Measurements from ENCODE around the gene SPG7.
"Not testable (repeated sequence)": the region's sequence is repeated elsewhere in the genome, so short reads cannot be mapped to it uniquely, and the experiment has no call there.

Gene SPG7

DNA sequence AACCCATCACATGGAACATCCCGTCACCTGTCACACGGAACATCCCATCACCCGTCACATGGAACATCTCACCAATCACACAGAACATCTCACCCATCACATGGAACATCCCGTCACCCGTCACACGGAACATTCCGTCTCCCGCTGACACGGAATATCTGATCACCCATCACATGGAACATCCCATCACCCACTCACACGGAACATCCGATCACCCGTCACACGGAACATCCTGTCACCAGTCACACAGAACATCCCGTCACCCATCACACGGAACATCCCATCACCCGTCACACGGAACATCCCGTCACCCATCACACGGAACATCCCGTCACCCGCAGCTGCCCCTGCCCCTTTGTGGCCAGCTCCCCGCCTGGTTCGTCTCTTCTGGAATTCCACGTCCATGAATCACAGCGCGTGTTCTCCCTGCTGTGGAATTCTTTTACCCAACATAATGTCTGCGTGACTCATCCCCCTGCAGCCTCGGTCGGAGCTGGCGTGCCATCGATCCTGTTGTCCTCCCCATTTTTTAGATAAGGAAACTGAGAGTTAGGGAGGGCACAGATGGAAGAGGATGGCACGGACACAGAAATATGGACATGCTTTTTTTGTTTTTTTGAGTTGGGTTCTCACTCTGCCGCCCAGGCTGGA is 73.0 kb downstream of the SPG7 start:
- DNase-seq (ENCODE audit: low spot score), result peak; percentile 79

DNA sequence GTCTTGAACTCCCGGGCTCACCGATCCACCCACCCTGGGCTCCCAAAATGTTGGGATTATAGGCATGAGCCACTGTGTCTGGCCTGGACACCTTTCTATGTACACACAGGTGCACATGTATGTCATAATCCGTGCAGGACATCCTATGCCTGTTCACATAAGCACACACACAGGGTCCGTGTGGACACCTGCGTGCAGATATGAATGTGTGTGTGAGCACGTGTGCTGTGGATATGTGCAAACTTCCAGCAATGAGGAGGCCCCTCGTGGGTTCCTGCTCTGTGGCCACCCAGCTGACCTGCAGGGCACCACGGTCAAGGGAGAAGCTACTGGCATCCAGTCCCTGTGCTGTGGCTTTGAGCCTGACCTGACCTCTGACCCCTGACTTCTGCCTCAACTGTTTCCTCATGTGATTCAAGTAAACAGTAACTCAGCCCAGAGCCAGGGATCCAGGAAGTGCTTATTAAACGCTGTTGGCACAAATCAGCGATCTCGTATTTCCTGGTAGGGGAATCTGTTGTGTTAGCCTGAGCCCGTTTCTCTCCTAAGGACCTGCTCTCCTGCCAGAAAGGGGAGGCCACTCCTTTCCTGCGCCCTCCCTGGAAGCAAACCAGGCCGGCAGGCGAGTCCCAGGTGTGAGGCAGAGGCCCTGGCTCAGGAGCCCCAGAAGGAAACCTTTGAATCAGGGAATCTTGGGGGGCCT is 73.8 kb downstream of the SPG7 start:
- no peak for DNase-seq (ENCODE audit: low spot score)

DNA sequence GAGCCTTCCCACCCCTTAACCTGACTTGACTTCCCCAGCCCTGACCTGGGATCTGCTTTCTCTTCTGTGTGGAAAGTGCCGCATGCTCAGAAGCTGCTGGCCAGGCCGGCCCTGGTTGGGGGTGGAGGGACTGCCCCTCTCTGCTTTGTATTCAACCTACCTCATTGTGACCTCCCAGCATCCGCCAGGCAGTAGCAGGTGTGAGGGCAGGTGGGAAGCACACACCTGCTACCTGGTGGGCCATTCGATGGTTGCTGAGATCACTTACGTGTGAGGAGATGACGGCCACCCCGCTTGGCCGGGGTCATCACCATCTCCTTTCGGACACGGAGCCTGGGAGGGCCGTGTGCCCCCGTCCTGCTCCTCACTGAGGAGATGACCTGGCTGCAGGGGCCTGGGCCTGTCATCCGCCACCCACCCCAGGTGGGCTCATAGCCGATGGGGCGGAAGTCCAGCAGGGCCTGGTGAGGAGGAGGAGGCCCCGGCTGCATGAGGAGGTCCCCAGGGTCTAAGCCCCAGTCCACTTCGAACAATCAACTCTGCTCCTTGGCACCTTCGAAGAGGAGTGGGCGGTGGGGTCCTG is 74.5 kb downstream of the SPG7 start:
- no peak for DNase-seq (ENCODE audit: low spot score)

DNA sequence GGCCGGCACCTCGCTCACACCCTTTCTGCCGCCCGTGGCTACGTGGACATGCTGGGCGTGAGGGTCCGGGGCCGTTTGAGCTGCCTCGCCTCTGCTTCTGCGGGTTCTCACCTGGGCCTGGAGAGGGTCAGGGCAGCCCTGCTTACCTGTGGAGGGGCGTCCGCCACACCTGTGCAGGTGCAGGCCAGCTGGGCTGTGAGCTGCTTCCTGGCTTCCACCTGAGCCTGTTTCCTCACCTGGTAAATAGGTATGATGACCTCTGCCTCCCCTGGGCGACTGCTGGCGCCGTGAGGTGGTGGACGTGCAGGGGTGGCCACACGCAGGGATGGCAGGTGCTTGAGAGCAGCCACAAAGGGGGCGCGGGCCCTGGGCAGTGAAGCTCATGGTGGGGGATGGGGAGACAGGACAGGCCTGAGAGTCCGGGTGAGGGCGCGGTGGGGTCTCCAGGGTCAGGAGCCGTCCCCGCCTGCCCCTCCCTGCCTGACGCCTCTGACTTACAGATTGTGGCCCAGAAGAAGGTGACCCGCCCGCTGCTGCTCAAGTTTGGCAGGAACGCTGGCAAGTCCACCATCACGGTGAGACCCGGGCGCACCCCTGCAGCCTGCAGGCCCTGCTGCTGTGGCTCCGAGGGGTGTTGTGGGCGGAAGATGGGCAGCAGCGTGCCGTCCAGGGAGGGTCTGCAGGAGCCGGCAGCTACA is 75.1 kb downstream of the SPG7 start:
- no peak for DNase-seq (ENCODE audit: low spot score)

DNA sequence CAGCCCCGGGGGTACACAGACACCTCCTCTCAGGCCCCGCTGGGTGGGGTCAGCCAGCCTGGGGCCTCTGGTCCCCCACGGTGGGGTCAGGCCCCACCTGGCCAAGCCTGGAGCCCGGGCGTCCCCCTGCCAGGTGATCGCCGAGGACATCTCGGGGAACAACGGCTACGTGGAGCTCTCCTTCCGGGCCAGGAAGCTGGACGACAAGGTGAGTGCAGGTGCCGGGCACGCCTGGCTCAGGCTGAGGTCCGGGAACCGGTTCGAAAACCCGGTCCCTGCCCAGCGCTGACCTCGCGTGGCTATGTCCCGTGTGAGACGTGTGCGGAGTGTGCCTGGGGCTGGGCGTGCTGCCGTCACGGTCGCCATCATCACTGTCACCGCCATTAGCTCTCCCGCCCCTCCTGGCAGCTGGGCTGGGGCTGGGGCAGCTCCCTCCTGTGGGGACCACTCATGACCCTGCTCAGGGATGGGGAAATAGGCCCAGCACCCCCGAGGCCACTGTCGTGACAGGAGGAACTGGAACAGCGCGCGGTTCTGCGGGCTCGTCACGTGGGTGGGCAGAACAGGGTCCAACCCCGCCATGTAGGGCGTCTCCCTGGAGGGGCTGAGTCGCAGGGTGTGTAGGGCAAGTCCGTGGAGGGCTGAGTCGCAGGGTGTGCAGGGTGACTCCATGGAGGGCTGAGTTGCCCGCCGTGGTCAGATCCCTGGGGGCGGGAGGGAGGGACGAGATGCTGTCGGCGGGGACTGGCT is 75.9 kb downstream of the SPG7 start:
- no peak for DNase-seq (ENCODE audit: low spot score)

DNA sequence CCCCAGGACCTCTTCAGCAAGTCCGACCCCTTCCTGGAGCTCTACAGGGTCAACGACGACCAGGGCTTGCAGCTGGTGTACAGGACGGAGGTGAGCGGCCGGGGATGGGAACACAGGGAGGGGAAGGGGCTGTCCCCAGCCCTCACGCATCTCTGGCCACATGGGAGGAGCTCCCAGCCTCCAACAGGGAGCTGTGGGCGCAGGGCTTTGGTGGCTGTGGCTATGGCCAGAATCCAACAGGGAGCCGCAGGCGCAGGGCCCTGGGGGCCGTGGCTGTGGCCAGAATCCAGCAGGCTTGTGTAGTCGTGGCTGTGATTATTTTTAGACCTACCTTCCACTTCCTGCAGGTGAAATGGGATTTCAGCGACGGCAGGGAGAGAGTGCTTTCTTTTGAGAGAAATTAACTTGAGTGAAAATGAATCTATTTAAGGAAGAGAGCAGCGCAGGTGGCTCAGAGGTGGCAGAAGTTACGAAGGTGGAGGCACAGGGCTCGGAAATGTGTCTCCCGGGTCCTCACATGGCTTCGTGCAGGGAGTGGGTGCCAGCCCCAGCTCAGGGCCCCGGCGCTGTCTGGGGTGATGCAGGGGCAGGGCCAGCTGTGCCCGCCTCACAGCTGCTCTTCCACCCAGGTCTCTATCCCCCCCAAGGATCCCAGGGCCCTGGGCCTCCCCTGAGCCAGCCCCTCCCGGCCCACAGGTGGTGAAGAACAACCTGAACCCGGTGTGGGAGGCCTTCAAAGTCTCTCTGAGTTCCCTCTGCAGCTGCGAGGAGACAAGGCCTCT is 76.8 kb downstream of the SPG7 start:
- DNase-seq (ENCODE audit: low spot score), result no peak

DNA sequence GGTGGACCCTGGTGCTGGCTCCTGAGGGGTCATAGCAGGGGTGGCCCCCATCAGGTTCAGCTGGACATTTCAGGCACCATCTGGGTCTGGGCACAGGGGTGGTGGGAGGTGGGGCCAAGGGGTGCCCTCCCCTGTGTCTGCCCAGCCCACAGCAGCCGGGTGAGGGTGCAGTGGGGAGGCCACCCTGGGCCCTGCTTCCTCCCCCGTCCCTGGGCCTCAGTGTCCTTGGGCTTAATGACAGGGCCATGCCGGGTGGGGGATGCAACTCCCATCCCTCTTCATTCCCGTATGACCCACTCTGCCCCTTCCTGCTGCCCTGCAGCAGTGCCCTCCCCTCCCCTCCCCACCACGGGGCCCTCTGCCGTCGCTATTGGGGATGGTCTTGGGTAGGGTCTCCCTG is 78.0 kb downstream of the SPG7 start:
- DNase-seq (ENCODE audit: low spot score), result no peak

DNA sequence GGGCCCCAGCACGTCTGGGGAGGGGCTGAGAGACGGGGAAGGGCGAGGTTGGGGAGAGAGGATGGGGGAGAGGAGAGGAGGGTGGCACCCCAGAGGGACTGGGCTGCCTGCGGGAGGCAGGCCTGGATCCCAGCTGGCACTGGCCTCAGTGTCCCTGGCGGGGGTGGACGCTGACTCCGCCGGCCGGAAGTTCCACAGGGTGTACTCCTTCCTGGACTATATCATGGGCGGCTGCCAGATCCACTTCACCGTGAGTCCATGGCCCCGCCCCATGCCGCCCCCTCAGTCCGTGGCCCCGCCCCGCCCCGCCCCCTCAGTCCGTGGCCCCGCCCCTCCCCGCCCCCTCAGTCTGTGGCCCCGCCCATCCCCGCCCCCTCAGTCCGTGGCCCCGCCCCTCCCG is 78.7 kb downstream of the SPG7 start:
- DNase-seq (ENCODE audit: low spot score), result no peak

DNA sequence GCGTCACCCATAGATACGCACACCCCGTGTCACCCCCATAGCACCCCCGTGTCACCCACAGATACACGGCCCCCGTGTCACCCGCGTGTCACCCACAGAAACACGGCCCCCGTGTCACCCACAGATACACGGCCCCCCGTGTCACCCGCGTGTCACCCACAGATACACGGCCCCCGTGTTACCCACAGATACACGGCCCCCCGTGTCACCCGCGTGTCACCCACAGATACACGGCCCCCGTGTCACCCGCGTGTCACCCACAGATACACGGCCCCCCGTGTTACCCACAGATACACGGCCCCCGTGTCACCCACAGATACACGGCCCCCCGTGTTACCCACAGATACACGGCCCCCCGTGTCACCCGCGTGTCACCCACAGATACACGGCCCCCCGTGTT is 79.5 kb downstream of the SPG7 start:
- DNase-seq (ENCODE audit: low spot score), result not testable (repeated sequence)

DNA sequence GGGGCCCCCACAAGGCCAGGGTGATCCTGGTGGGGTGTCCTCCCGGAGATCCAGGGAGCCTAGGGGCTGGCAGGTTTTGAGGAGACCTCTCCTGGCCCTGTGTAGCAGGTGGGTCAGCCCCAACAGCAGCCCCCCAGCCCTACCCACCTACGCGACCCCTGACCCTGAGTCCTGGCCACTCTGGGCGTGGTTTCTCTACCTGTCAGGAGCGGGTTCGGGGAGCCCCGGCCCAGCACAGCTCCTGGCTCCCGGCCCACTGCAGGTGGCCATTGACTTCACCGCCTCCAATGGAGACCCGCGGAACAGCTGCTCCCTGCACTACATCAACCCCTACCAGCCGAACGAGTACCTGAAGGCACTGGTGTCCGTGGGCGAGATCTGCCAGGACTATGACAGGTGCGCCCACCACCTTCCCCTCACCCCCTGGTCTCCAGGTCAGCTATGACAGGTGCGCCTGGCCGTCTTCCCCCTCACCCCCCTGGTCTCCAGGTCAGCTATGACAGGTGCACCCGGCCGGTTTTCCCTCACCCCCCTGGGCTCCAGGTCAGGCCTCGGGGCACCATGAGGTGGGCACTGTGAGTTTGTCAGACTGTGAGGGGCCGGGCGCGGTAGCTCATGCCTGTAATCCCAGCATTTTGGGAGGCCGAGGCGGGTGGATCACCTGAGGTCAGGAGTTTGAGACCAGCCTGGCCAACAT is 80.4 kb downstream of the SPG7 start:
- DNase-seq (ENCODE audit: low spot score), result no peak

DNA sequence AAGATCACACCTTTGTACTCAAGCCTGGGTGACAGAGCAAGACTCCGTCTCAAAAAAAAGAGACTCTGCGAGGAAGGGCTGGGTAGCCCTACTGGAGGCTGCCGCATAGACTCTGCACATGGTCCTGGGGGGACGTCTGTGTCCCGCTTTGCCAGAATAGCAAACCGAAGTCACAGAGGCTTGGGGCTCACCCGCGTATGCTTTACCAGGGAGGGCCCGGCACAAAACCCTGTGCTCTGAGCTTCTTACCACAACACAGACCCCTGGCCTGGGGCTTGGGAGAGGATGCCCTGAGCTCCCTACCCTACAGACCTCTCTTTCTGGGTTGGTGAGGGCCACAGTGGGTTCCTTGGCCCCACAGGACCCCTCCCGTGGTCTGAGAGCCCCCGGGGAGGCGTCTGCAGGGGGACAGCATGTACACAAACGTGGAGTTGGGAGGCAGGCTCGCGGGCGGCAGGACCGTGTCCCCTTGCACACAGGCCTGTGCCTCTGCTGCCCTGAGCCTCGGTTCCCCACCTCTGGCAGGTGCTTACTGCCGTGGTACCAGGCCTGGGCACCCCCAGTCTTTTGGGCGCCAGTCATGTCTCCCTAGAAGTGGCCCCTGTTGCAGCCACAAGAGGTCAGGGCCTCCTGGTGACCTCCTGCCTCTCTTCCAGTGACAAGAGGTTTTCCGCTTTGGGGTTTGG is 81.2 kb downstream of the SPG7 start:
- DNase-seq (ENCODE audit: low spot score), result no peak

DNA sequence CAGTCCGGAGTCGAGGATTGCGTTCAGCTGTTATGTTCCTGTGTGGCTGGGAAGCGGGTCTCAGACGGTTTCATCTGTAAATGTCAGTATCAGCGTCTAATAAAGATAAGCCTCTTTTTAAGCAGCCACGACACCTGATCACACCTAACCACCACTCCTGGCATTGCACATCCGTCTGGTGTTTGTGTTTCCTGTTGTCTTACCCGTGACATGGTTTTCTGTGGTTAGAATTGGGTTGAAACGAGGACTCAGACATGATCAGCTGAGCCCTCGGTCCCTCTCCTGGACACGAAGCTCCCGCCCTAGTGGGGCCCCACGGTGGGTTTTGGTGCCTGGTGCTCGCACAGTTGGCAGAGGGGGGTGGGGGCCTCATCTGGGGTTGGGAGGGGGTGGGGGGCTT is 85.6 kb downstream of the SPG7 start:
- DNase-seq (ENCODE audit: low spot score), result no peak

DNA sequence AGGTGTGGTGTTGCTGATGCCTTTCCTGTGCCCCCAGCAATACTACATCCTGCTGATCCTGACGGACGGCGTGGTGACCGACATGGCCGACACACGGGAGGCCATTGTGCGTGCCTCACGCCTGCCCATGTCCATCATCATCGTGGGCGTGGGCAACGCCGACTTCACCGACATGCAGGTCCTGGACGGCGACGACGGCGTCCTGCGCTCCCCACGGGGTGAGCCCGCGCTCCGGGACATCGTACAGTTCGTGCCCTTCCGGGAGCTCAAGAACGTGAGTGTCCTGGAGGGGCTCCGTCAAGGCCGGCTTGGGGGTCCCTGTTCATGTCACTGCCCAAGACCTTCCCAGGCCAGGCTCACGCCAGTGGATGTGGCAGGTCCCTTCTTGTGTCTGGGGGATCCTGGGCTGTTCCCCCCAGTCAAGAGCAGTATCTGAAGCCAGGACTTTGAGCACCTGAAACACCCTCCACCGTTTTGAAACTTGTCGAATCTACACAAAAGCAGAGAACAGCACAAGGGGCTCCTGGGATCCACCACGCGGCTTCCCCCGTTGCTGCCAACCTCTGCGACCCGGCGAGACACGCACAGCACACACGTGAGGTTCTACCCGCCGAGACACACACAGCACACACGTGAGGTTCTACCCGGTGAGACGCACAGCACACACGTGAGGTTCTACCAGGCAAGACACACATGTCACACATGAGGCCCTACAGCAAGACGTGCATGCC is 87.3 kb downstream of the SPG7 start:
- no peak for DNase-seq (ENCODE audit: low spot score)

DNA sequence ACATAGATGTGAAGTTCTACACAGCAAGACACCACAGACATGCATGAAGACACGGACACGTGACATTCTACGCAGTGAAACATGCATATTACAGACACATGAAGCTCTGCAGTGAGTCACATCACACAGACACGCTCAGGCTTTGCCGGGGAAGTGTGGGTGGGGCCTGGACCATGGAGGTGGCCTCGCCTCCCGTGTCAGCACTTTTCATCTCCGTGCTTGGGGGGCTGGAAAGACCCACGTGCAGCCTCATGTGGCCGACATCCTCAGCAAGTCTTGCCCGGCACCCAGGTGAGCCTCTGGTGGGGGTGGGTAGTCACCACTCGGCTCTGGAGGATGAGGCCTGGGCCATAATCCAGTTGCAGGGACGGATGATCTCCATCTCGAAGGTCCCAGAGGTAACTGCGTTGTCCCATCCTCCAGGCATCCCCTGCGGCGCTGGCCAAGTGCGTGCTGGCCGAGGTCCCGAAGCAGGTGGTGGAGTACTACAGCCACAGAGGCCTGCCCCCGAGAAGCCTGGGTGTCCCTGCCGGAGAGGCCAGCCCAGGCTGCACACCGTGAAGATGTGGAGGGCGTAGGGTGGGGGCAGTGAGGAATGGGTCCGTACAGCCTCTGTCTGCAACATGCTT is 88.0 kb downstream of the SPG7 start:
- no peak for DNase-seq (ENCODE audit: low spot score)

DNA sequence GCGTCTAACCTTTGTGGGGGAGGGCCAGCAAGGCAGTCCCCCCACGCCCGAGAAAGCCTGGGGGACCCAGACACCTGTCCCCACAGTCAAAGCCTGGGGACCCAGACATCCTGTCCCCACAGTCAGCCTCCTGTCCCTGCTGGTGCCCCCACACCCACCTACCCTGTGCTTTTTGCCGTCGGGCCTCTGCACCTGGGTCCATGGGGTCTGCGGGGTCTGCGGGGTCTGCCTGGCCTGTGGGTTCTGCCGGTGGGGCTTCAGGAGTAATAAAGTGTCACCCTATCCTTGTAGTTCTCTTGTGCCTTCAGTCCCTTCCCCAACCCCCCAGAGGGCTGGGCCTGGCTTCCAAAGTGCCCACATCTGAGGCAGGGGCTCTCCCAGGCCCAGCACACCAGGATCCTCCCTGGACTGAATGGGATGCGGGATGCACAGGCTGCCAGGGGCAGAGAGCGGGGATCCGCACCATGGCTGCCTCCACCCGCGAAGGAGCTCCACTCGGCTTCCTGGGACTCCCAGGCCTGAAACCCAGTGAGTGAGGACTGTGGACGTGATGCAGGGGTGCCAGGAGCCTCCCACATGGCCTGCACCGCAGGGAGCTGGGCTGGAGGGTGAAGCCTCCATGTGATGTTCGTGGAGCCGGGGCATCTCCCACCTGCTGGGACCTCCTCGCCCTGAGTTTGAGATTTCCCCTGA is 88.9 kb downstream of the SPG7 start:
- DNase-seq (ENCODE audit: low spot score), result no peak

DNA sequence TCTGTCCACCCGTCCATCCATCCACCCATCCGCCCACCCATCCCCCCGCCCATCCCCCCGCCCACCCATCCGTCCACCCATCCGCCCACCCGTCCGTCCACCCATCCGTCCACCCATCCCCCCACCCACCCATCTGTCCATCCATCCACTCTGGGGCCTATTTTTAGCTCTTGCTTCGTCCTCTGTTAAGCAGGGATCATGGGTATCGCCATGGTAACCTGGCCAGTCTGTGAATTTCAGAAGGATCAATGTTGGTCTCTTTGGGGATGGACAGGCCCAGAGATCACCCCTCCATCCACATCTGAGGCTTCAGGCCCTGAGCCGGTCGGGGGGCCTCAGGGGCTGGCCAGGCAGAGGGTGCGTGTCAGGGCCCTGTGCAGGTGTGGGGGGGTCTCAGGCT is 90.0 kb downstream of the SPG7 start:
- no peak for DNase-seq (ENCODE audit: low spot score)

DNA sequence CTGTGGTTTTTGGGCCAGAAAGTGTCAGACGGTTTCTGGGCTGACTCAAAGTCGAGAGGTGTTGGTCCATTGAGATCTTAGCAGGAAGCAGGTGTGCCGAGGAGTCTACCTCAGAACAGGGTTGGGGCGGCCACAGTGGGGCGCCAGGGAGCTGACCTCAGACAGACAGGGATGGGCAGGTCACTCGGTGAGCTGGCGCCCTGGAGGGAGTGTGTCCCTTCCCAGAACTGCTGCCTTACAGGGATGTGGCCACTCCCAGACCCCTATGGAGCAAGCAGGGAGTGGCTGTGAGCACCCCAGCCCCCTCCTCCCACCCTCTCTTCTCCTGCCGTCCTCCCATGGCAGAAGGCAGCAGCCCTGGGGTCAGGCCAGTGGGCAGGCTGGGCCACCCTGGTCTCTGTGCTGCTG is 91.3 kb downstream of the SPG7 start:
- DNase-seq (ENCODE audit: low spot score), result peak; percentile 69

DNA sequence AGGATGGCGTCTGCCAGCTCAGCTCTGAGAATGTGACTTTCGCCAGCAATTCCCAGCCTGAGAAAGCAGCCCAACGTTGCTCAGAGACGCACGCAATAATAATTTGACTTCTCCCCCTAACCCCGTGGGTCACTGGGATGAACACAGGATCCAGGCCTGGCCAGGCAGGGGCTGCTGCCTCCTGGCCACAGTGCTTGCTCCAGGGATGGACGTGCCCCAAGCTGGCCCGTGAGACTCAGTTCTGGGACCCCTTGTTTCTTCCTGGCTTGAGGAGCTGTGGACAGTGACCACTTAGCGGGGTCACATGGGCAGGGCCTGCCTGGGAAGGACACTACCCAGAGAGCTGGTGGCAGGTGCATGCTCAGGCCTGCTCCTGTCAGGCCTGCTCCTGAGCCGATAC is 91.7 kb downstream of the SPG7 start:
- no peak for DNase-seq (ENCODE audit: low spot score)

DNA sequence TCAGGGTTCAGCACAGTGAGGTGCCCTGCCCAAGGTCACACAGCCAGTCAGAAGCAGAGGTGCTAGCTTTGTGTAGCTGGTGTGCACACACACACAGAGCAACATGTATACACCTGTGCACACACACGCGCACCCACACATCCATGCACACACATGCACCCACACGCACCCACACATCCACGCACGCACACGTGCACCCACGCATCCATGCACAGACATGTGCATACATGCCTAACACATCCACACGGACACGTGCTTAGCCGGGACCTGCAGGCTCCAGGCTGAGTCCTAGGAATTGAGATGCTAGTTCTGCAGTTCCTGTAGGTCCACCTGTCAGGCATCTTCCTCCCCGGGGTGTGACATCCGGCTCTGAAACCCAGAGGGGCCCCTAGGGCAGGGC is 92.2 kb downstream of the SPG7 start:
- no peak for DNase-seq (ENCODE audit: low spot score)
